Liver (tissue), 9 donors: ENCODE data around the gene GINS2. TPM values are rescaled to one million over a fixed set of nuclear protein-coding genes. Genes with fewer than 3 reads are reported as not detected.

Source experiments
- DNase-seq: peaks from one replicate; pipeline ENCODE4 v3.0.0-alpha.2; 2017; ENCODE audit warnings: low spot score
- H3K27ac ChIP-seq, 2 donors: one replicate each; pipeline ENCODE4 v1.7.0; 2013; ENCODE audit warnings: inconsistent platforms in 2 of 2, low read length in 2 of 2, control low read depth in 1 of 2, low read depth in 1 of 2, mild to moderate bottlenecking in 1 of 2
- H3K27me3 ChIP-seq, 4 donors: one replicate each; pipeline versions ENCODE4 v1.6.1 to v1.7.0; 2013; ENCODE audit warnings: low read length in 3 of 4, inconsistent platforms in 1 of 4, mild to moderate bottlenecking in 1 of 4, moderate library complexity in 1 of 4; ENCODE audit not compliant: control insufficient read depth in 4 of 4, insufficient read depth in 4 of 4
- H3K36me3 ChIP-seq, 4 donors: one replicate each; pipeline versions ENCODE4 v1.6.1 to v1.7.0; 2013; ENCODE audit warnings: low read length in 3 of 4, mild to moderate bottlenecking in 3 of 4, low read depth in 1 of 4, moderate library complexity in 1 of 4; ENCODE audit not compliant: control insufficient read depth in 4 of 4, insufficient read depth in 3 of 4
- H3K4me1 ChIP-seq, 4 donors: one replicate each; pipeline versions ENCODE4 v1.6.1 to v1.7.0; 2013; ENCODE audit warnings: low read length in 3 of 4, mild to moderate bottlenecking in 3 of 4, moderate library complexity in 1 of 4; ENCODE audit not compliant: control insufficient read depth in 4 of 4, insufficient read depth in 4 of 4
- H3K4me3 ChIP-seq, 3 donors: one replicate each; pipeline versions ENCODE4 v1.6.1 to v1.7.0; 2013; ENCODE audit warnings: low read length in 3 of 3, control low read depth in 1 of 3, low read depth in 1 of 3, mild to moderate bottlenecking in 1 of 3
- H3K9ac ChIP-seq, 2 donors: one replicate each; pipeline ENCODE4 v1.7.0; 2013; ENCODE audit warnings: low read length in 2 of 2, mild to moderate bottlenecking in 2 of 2, moderate library complexity in 2 of 2, control low read depth in 1 of 2, low read depth in 1 of 2
- H3K9me3 ChIP-seq, 4 donors: one replicate each; pipeline versions ENCODE4 v1.6.1 to v1.7.0; 2013; ENCODE audit warnings: low read length in 3 of 4; ENCODE audit not compliant: control insufficient read depth in 4 of 4
- EGR1 ChIP-seq, 2 donors: IDR thresholded peaks; 2 replicates each; pipeline ENCODE4 v1.6.1; 2016 to 2018; ENCODE audit warnings: antibody characterized with exemption in 2 of 2, low read depth in 2 of 2
- FOXA1 ChIP-seq: IDR thresholded peaks from 2 replicates; pipeline ENCODE4 v1.6.1; 2016; ENCODE audit warnings: antibody characterized with exemption
- FOXA2 ChIP-seq: IDR thresholded peaks from 2 replicates; pipeline ENCODE4 v1.6.1; 2016; ENCODE audit warnings: antibody characterized with exemption
- GABPA ChIP-seq, 2 donors: IDR thresholded peaks in 1 of 2; conservative IDR thresholded peaks in 1 of 2; 2 replicates each; pipeline ENCODE4 v1.6.1; 2016; ENCODE audit warnings: antibody characterized with exemption in 2 of 2, mild to moderate bottlenecking in 1 of 2, moderate library complexity in 1 of 2
- HNF4A ChIP-seq, 2 donors: conservative IDR thresholded peaks; 2 replicates each; pipeline ENCODE4 v1.6.1; 2016; ENCODE audit warnings: antibody characterized with exemption in 2 of 2, mild to moderate bottlenecking in 2 of 2
- HNF4G ChIP-seq: IDR thresholded peaks from 2 replicates; pipeline ENCODE4 v1.6.1; 2016; ENCODE audit warnings: antibody characterized with exemption
- JUND ChIP-seq, 2 donors: IDR thresholded peaks; 2 replicates each; pipeline ENCODE4 v1.6.1; 2016; ENCODE audit warnings: antibody characterized with exemption in 2 of 2
- NR2F2 ChIP-seq: IDR thresholded peaks from 2 replicates; pipeline ENCODE4 v1.6.1; 2016; ENCODE audit warnings: antibody characterized with exemption
- RAD21 ChIP-seq, 2 donors: IDR thresholded peaks; 2 replicates each; pipeline ENCODE4 v1.6.1; 2016; ENCODE audit warnings: antibody characterized with exemption in 2 of 2, mild to moderate bottlenecking in 2 of 2
- REST ChIP-seq: IDR thresholded peaks from 2 replicates; pipeline ENCODE4 v1.6.1; 2016; ENCODE audit warnings: antibody characterized with exemption, mild to moderate bottlenecking
- RXRA ChIP-seq, 2 donors: IDR thresholded peaks; 2 replicates each; pipeline ENCODE4 v1.6.1; 2017 to 2018; ENCODE audit warnings: antibody characterized with exemption in 2 of 2, mild to moderate bottlenecking in 1 of 2
- SP1 ChIP-seq: IDR thresholded peaks from 2 replicates; pipeline ENCODE4 v1.6.1; 2018; ENCODE audit warnings: antibody characterized with exemption, mild to moderate bottlenecking
- TAF1 ChIP-seq: conservative IDR thresholded peaks from 2 replicates; pipeline ENCODE4 v1.6.1; 2016; ENCODE audit warnings: antibody characterized with exemption, mild to moderate bottlenecking
- YY1 ChIP-seq: IDR thresholded peaks from 2 replicates; pipeline ENCODE4 v1.6.1; 2016; ENCODE audit warnings: antibody characterized with exemption, mild to moderate bottlenecking
- WGBS: extraction: QIAGEN DNeasy Blood & Tissue Kit; methylation state at CpG from one replicate; pipeline ENCODE4 v1.1.7; 2013; 5-methylcytosine and 5-hydroxymethylcytosine counted together
- polyA plus RNA-seq, 2 donors: library from polyadenylated mRNA; stranded (reverse) in 1 of 2; unstranded in 1 of 2; fragments of 200-250 nt in 1 of 2; fragments of >200 nt in 1 of 2; fragmentation: Nextera tagmentation in 1 of 2; extraction: Ambion mirVana in 1 of 2; gene quantifications; one replicate each; pipeline versions ENCODE4 v1.2.1 to v1.2.3, GENCODE V29; 2013 to 2015
- total RNA-seq, 2 donors: library from RNA; depleted of rRNA; stranded (reverse); fragments of >200 nt; gene quantifications; one replicate each; pipeline ENCODE4 v1.2.3, GENCODE V29; 2014
- TF ChIP-seq, protein P1 (sequence below): IDR thresholded peaks from 2 replicates; pipeline ENCODE4 v1.6.1; 2016; ENCODE audit warnings: antibody characterized with exemption
- TF ChIP-seq, protein P2 (sequence below): IDR thresholded peaks from 2 replicates; pipeline ENCODE4 v1.6.1; 2016; ENCODE audit warnings: antibody characterized with exemption
- TF ChIP-seq, protein P3 (sequence below): fragments of 150-350 bp; IDR thresholded peaks from 2 replicates; pipeline ENCODE4 v1.5.1; 2017; ENCODE audit warnings: improper control_type of control experiment, low read depth, low read length; ENCODE audit not compliant: missing input control
- TF ChIP-seq, protein P4 (sequence below): IDR thresholded peaks from 2 replicates; pipeline ENCODE4 v1.6.1; 2016; ENCODE audit warnings: antibody characterized with exemption
- donor health status: healthy.
- donor health status: healthy.
- donor health status: healthy.
- donor health status: healthy.
- donor health status: healthy.

The GINS2 gene
- total and polyA plus RNA-seq, 4 donors = 0.17 to 9.3 (median 0.86) TPM

GRCh38 chr16:85636234-85636812 lies 52.4 kb downstream of the GINS2 start:
- 77% methylated on average over 27 of the region's 27 CpGs for WGBS
- Histone ChIP-seq H3K4me3 (no peak overlapping the region), H3K9me3 (no peaks in the 10 kb centered on the region), H3K4me1 (peaks cover 21 to 90% (median 64%) of the 10 kb centered on the region in 4 donors), H3K27ac (no peak overlapping the region), H3K27me3 (no peaks in the 10 kb centered on the region), H3K36me3 (peaks cover 0 to 4% (median 0%) of the 10 kb centered on the region in 4 donors), H3K9ac (no peak overlapping the region)
- no peak for TF ChIP-seq JUND (IDR thresholded peaks at IDR 0.05)
- TF ChIP-seq HNF4G = no peak
- TF ChIP-seq REST = no peak
- TF ChIP-seq, protein P1, sequence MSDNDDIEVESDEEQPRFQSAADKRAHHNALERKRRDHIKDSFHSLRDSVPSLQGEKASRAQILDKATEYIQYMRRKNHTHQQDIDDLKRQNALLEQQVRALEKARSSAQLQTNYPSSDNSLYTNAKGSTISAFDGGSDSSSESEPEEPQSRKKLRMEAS = no peak
- no peak for TF ChIP-seq HNF4A (conservative IDR thresholded peaks at IDR 0.05)
- no peak for TF ChIP-seq RAD21 (IDR thresholded peaks at IDR 0.05)
- TF ChIP-seq, protein P2, sequence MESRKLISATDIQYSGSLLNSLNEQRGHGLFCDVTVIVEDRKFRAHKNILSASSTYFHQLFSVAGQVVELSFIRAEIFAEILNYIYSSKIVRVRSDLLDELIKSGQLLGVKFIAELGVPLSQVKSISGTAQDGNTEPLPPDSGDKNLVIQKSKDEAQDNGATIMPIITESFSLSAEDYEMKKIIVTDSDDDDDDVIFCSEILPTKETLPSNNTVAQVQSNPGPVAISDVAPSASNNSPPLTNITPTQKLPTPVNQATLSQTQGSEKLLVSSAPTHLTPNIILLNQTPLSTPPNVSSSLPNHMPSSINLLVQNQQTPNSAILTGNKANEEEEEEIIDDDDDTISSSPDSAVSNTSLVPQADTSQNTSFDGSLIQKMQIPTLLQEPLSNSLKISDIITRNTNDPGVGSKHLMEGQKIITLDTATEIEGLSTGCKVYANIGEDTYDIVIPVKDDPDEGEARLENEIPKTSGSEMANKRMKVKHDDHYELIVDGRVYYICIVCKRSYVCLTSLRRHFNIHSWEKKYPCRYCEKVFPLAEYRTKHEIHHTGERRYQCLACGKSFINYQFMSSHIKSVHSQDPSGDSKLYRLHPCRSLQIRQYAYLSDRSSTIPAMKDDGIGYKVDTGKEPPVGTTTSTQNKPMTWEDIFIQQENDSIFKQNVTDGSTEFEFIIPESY = no peak
- no peak for TF ChIP-seq FOXA1
- TF ChIP-seq NR2F2 = no peak
- DNase-seq = no peak

DNA sequence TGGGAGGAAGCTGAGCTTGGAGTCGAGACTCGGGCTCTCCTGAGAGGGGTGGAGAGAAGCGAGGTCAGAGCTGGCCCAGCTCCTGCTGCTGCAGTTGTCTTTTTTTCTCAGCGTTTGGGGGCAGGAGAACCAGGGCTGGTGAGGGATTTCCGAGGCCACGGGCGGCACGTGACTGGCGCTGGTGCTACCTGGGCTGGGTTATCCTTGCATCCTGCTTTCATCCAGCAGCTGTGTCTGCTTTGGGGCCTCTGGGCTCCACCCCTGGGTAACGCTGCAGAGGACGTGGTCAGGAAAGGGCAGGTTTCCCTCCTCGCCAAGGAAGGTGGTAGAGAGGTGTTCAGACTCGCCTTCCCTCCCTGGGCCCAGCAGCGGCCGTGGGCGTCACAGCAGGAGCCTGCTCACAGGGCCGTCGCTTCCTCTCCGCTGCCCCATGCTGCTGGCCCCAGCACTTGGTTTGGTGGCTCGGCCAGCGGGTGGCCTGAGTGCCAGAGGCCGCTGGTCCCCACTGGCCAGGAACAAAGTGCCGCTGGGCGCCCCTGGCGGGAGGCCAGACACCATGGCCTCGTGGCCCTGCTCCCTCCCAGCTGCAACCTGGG lies 53.1 kb downstream of the GINS2 start:
- Histone ChIP-seq H3K36me3 (peaks cover 0 to 4% (median 0%) of the 10 kb centered on the region in 4 donors), H3K9me3 (no peaks in the 10 kb centered on the region), H3K9ac (no peak overlapping the region), H3K27ac (no peak overlapping the region), H3K4me1 (peaks cover 18 to 86% (median 58%) of the 10 kb centered on the region in 4 donors), H3K27me3 (no peaks in the 10 kb centered on the region), H3K4me3 (no peak overlapping the region)
- DNase-seq = no peak
- TF ChIP-seq JUND (IDR thresholded peaks at IDR 0.05) (no peak), HNF4G (no peak), RXRA (IDR thresholded peaks at IDR 0.05) (no peak), NR2F2 (no peak), EGR1 (IDR thresholded peaks at IDR 0.05; ENCODE audit: low read depth in 2 of 2) (no peak), FOXA2 (no peak), TAF1 (no peak), GABPA (IDR thresholded peaks at IDR 0.05 in 1 of 2, conservative IDR thresholded peaks at IDR 0.05 in 1 of 2) (no peak), YY1 (no peak), SP1 (no peak), HNF4A (conservative IDR thresholded peaks at IDR 0.05) (no peak)
- TF ChIP-seq, protein P2 = no peak
- TF ChIP-seq, protein P3, sequence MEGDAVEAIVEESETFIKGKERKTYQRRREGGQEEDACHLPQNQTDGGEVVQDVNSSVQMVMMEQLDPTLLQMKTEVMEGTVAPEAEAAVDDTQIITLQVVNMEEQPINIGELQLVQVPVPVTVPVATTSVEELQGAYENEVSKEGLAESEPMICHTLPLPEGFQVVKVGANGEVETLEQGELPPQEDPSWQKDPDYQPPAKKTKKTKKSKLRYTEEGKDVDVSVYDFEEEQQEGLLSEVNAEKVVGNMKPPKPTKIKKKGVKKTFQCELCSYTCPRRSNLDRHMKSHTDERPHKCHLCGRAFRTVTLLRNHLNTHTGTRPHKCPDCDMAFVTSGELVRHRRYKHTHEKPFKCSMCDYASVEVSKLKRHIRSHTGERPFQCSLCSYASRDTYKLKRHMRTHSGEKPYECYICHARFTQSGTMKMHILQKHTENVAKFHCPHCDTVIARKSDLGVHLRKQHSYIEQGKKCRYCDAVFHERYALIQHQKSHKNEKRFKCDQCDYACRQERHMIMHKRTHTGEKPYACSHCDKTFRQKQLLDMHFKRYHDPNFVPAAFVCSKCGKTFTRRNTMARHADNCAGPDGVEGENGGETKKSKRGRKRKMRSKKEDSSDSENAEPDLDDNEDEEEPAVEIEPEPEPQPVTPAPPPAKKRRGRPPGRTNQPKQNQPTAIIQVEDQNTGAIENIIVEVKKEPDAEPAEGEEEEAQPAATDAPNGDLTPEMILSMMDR = no peak
- TF ChIP-seq, protein P4, sequence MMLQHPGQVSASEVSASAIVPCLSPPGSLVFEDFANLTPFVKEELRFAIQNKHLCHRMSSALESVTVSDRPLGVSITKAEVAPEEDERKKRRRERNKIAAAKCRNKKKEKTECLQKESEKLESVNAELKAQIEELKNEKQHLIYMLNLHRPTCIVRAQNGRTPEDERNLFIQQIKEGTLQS = no peak
- TF ChIP-seq, protein P1 = no peak
- 53% methylated on average over 26 of the region's 26 CpGs for WGBS
